ENCODE data around the gene SF3A2. TPM values are rescaled to one million over a fixed set of nuclear protein-coding genes. Genes with fewer than 3 reads are reported as not detected.

SF3A2 gene
- total and polyA plus RNA-seq, 2 donors (not counting 3 experiments of a cell fraction or from before 2014, with no cell fraction given): 21.5 to 164 TPM

DNA sequence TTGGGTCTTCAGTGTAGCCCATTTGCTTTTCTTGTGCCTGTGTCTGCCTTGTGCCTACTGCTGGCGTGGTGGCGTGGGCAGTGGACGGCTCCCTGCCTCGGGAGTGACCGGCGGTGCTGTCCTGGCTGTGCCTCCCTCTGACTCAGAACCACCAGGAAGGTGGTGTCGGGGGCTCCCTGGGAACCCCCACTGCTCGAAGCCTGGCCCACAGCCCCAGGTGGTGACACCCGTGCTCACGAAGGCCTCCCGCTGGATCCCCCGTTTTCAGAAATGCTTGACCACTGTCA is 7.4 kb downstream of the SF3A2 start:
- peaks cover 46% of the 10 kb centered on the region for H3K79me2 ChIP-seq (ENCODE audit: control insufficient read depth, insufficient read depth, low read length)
- no peak overlapping the region for H3K9ac ChIP-seq (replicated peaks; ENCODE audit: extremely low read depth, insufficient read depth, low read length)
- ChIA-PET CTCF (no interaction called here), POLR2A (no interaction called here)
- no peak for TF ChIP-seq POLR2AphosphoS5 (IDR thresholded peaks at IDR 0.05; ENCODE audit: insufficient read depth, low read depth, low read length)
- TF ChIP-seq GATA2 (IDR thresholded peaks at IDR 0.05; ENCODE audit: insufficient read depth, insufficient read length, low read depth, low read length): no peak
- TF ChIP-seq POLR2A (IDR thresholded peaks at IDR 0.05; ENCODE audit: low read depth, low read length): no peak
- TF ChIP-seq JUN (IDR thresholded peaks at IDR 0.05; ENCODE audit: borderline replicate concordance, insufficient read depth, insufficient read length, low read depth): no peak
- TF ChIP-seq EZH2 (IDR thresholded peaks at IDR 0.05; ENCODE audit: borderline replicate concordance, low read depth, low read length, severe bottlenecking): no peak
- no peak for TF ChIP-seq MAX (IDR thresholded peaks at IDR 0.05; ENCODE audit: insufficient read depth, insufficient read length)
- TF ChIP-seq MYC (IDR thresholded peaks at IDR 0.05; ENCODE audit: low read depth, low read length): no peak
- TF ChIP-seq FOS (IDR thresholded peaks at IDR 0.05; ENCODE audit: borderline replicate concordance, insufficient read depth, low read length): no peak
- H3K9me3 ChIP-seq (replicated peaks; ENCODE audit: control insufficient read depth, insufficient read depth, low read length): no peaks in the 10 kb centered on the region
- H2AFZ ChIP-seq (ENCODE audit: low read depth, low read length): no peak overlapping the region
- no peak overlapping the region for H3K4me3 ChIP-seq (replicated peaks in 1 of 3; ENCODE audit: insufficient read depth in 1 of 3, low read depth in 1 of 3, low read length in 3 of 3)
- DNase-seq (ENCODE audit: low read depth, low spot score) (no peak), FAIRE-seq (no peak)
- no peak overlapping the region for H3K27ac ChIP-seq (ENCODE audit: insufficient read depth, low read depth, low read length)
- no TSS peak for BruUV-seq (replicated peaks)
- no peaks in the 10 kb centered on the region for H3K27me3 ChIP-seq (ENCODE audit: control insufficient read depth in 2 of 2, insufficient read depth in 2 of 2, low read length in 2 of 2)
- H4K20me1 ChIP-seq (replicated peaks; ENCODE audit: control insufficient read depth, extremely low read depth, insufficient read depth, low read length): no peaks in the 10 kb centered on the region
- H3K9me1 ChIP-seq (replicated peaks; ENCODE audit: control insufficient read depth, extremely low read depth, insufficient read depth, low read length): no peaks in the 10 kb centered on the region
- peaks cover 25 to 52% of the 10 kb centered on the region in 2 experiments for H3K36me3 ChIP-seq (ENCODE audit: control insufficient read depth in 2 of 2, extremely low read depth in 1 of 2, insufficient read depth in 2 of 2, low read length in 2 of 2)
- dilution Hi-C loops (cut with MboI; ENCODE audit: extremely low pct_ligation_motif_present, low sequenced_read_pairs) (no loop called here), intact Hi-C loops (cut with micrococcal nuclease) (no loop called here)
- no peak overlapping the region for H3K4me2 ChIP-seq (ENCODE audit: insufficient read depth, low read length)
- H3K4me1 ChIP-seq (ENCODE audit: control insufficient read depth, extremely low read depth, insufficient read depth, low read length): peaks cover 29% of the 10 kb centered on the region

DNA sequence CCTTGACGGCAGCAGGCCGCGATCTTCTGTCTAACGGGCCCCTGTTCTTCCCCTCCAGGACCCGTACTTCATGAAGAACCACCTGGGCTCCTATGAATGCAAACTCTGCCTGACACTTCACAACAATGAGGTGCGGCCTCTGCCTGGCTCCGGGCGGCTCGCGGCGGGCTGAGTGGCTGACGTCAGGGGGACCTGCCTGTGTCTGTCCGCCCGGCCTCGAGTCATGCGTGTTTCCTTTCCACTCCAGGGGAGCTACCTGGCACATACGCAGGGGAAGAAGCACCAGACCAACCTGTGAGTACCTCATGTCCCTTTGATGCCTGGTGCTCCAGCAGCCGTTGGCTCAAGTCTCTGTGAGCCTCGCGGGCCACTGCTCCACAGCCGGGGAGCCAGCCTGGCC is 7.9 kb downstream of the SF3A2 start:
- Histone ChIP-seq H3K27me3 (ENCODE audit: control insufficient read depth in 2 of 2, insufficient read depth in 2 of 2, low read length in 2 of 2) (no peaks in the 10 kb centered on the region), H3K27ac (ENCODE audit: insufficient read depth, low read depth, low read length) (no peak overlapping the region), H3K4me1 (ENCODE audit: control insufficient read depth, extremely low read depth, insufficient read depth, low read length) (peaks cover 25% of the 10 kb centered on the region), H4K20me1 (replicated peaks; ENCODE audit: control insufficient read depth, extremely low read depth, insufficient read depth, low read length) (no peaks in the 10 kb centered on the region), H3K4me3 (replicated peaks in 1 of 3; ENCODE audit: insufficient read depth in 1 of 3, low read depth in 1 of 3, low read length in 3 of 3) (no peak overlapping the region), H3K9me1 (replicated peaks; ENCODE audit: control insufficient read depth, extremely low read depth, insufficient read depth, low read length) (no peaks in the 10 kb centered on the region), H3K9ac (replicated peaks; ENCODE audit: extremely low read depth, insufficient read depth, low read length) (no peak overlapping the region), H2AFZ (ENCODE audit: low read depth, low read length) (no peak overlapping the region), H3K79me2 (ENCODE audit: control insufficient read depth, insufficient read depth, low read length) (peaks cover 46% of the 10 kb centered on the region), H3K36me3 (ENCODE audit: control insufficient read depth in 2 of 2, extremely low read depth in 1 of 2, insufficient read depth in 2 of 2, low read length in 2 of 2) (peaks cover 25 to 52% of the 10 kb centered on the region in 2 experiments), H3K4me2 (ENCODE audit: insufficient read depth, low read length) (no peak overlapping the region), H3K9me3 (replicated peaks; ENCODE audit: control insufficient read depth, insufficient read depth, low read length) (no peaks in the 10 kb centered on the region)
- FAIRE-seq: no peak
- dilution Hi-C loops (cut with MboI; ENCODE audit: extremely low pct_ligation_motif_present, low sequenced_read_pairs): no loop called here
- no peak for TF ChIP-seq MYC (IDR thresholded peaks at IDR 0.05; ENCODE audit: low read depth, low read length)
- no peak for TF ChIP-seq POLR2A (IDR thresholded peaks at IDR 0.05; ENCODE audit: low read depth, low read length)
- TF ChIP-seq POLR2AphosphoS5 (IDR thresholded peaks at IDR 0.05; ENCODE audit: insufficient read depth, low read depth, low read length): no peak
- no peak for TF ChIP-seq FOS (IDR thresholded peaks at IDR 0.05; ENCODE audit: borderline replicate concordance, insufficient read depth, low read length)
- TF ChIP-seq JUN (IDR thresholded peaks at IDR 0.05; ENCODE audit: borderline replicate concordance, insufficient read depth, insufficient read length, low read depth): no peak
- TF ChIP-seq EZH2 (IDR thresholded peaks at IDR 0.05; ENCODE audit: borderline replicate concordance, low read depth, low read length, severe bottlenecking): no peak
- no peak for TF ChIP-seq GATA2 (IDR thresholded peaks at IDR 0.05; ENCODE audit: insufficient read depth, insufficient read length, low read depth, low read length)
- TF ChIP-seq, protein P1, sequence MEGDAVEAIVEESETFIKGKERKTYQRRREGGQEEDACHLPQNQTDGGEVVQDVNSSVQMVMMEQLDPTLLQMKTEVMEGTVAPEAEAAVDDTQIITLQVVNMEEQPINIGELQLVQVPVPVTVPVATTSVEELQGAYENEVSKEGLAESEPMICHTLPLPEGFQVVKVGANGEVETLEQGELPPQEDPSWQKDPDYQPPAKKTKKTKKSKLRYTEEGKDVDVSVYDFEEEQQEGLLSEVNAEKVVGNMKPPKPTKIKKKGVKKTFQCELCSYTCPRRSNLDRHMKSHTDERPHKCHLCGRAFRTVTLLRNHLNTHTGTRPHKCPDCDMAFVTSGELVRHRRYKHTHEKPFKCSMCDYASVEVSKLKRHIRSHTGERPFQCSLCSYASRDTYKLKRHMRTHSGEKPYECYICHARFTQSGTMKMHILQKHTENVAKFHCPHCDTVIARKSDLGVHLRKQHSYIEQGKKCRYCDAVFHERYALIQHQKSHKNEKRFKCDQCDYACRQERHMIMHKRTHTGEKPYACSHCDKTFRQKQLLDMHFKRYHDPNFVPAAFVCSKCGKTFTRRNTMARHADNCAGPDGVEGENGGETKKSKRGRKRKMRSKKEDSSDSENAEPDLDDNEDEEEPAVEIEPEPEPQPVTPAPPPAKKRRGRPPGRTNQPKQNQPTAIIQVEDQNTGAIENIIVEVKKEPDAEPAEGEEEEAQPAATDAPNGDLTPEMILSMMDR (IDR thresholded peaks at IDR 0.05; ENCODE audit: extremely low read depth in 1 of 2, insufficient read depth in 1 of 2, low read depth in 1 of 2, low read length in 2 of 2): no peak
- TF ChIP-seq MAX (IDR thresholded peaks at IDR 0.05; ENCODE audit: insufficient read depth, insufficient read length): no peak
- intact Hi-C loops (cut with micrococcal nuclease): no loop called here
- CTCF ChIA-PET: no interaction called here
- POLR2A ChIA-PET: no interaction called here
- no TSS peak for BruUV-seq (replicated peaks)
- DNase-seq (ENCODE audit: low read depth, low spot score): no peak

Measured in endothelial cell of umbilical vein (primary cell).